ENCODE measurements around the gene KNOP1. TPM values are rescaled to one million over a fixed set of nuclear protein-coding genes. Genes with fewer than 3 reads are reported as not detected.

Gene KNOP1
- total RNA-seq, 1 donor from 2014 or later, result 46.5 TPM

DNA sequence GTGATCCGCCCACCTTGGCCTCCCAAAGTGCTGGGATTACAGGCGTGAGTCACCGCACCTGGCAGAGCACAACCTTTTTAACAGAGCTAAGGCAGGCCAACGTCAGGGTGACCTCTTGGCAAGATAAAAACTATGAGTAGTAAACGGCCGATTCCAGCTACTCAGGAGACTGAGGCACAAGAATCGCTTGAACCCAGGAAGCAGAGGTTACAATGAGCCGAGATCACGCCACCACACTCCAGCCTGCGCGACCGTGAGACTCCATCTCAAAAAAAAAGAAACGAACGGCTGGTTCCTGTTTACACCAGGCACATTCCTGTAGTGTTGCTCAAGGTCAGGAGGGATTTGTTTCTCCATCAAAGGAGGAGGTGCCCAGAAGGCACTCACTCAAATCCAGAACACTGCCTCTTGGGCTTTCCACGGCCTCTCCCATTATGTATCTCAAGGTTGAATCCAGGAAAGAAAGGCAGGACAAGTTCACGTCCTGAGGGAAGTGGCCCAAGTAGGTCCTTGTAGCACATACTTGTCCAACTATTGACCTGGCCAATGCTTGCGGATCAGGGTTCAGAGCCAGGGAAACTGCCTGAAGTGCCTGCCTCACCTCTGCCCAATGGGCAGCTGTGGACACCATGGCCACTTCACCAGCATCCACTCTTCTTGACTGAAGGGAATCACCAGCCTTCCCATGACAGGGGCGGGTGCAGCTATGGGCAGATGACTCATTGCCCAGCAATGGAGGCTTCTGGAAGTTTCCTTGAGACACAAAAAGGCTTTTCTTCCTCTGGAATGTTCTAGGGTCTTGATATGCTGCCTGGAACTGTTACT, 13.5 kb downstream of the KNOP1 start:
- no peak overlapping the region for H3K4me3 Mint-ChIP-seq
- H3K9me3 Mint-ChIP-seq, result no peaks in the 10 kb centered on the region
- no peak for TF ChIP-seq CTCF (IDR thresholded peaks at IDR 0.05; ENCODE audit: unreplicated experiment)
- no peaks in the 10 kb centered on the region for H3K27me3 Mint-ChIP-seq (ENCODE audit: low read depth)
- H3K27ac Mint-ChIP-seq, result no peak overlapping the region
- peaks cover 54% of the 10 kb centered on the region for H3K36me3 Mint-ChIP-seq
- DNase-seq (ENCODE audit: low spot score in 2 of 2, unreplicated experiment in 2 of 2), result no peak
- peaks cover 14% of the 10 kb centered on the region for H3K4me1 Mint-ChIP-seq

GRCh38 chr16:19703172-19703889, 14.7 kb downstream of the KNOP1 start:
- Mint-ChIP-seq H3K4me1 (peaks cover 16% of the 10 kb centered on the region), H3K36me3 (peaks cover 56% of the 10 kb centered on the region), H3K9me3 (no peaks in the 10 kb centered on the region), H3K27ac (no peak overlapping the region), H3K4me3 (no peak overlapping the region), H3K27me3 (ENCODE audit: low read depth) (no peaks in the 10 kb centered on the region)
- TF ChIP-seq CTCF (IDR thresholded peaks at IDR 0.05; ENCODE audit: unreplicated experiment), result no peak
- no peak for DNase-seq (ENCODE audit: low spot score in 2 of 2, unreplicated experiment in 2 of 2)

DNA sequence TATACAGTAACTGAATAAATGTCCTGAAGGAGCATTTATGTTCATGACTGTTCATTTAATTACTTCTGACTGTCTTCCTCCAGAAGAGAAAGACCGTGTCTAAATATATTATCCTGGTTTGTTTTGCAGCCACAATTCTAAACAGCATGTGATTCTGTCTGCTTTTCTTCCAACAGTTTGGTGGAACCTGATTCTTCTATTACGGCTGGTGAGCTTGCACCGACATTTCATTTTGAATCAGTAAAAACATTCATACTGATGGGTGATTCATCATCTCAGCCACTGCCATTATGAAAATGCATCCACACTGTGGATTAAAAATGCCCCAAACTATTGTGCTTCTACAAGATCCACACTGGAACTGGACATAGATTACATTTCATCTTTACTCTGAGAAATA, 16.9 kb downstream of the KNOP1 start:
- TF ChIP-seq CTCF (IDR thresholded peaks at IDR 0.05; ENCODE audit: unreplicated experiment), result no peak
- Mint-ChIP-seq H3K9me3 (no peaks in the 10 kb centered on the region), H3K4me3 (no peak overlapping the region), H3K4me1 (peaks cover 23% of the 10 kb centered on the region), H3K36me3 (peaks cover 53% of the 10 kb centered on the region), H3K27ac (peak overlapping the region; percentile 43), H3K27me3 (ENCODE audit: low read depth) (no peaks in the 10 kb centered on the region)
- no peak for DNase-seq (ENCODE audit: low spot score in 2 of 2, unreplicated experiment in 2 of 2)

- no peak for DNase-seq (ENCODE audit: low spot score in 2 of 2, unreplicated experiment in 2 of 2)
- H3K4me1 Mint-ChIP-seq, result peaks cover 24% of the 10 kb centered on the region
- no peak for TF ChIP-seq CTCF (IDR thresholded peaks at IDR 0.05; ENCODE audit: unreplicated experiment)
- H3K27me3 Mint-ChIP-seq (ENCODE audit: low read depth), result no peaks in the 10 kb centered on the region
- H3K36me3 Mint-ChIP-seq, result peaks cover 47% of the 10 kb centered on the region
- H3K4me3 Mint-ChIP-seq, result no peak overlapping the region
- H3K27ac Mint-ChIP-seq, result peak overlapping the region; percentile 83
- H3K9me3 Mint-ChIP-seq, result no peaks in the 10 kb centered on the region
Measured at GRCh38 chr16:19700319-19700781, 17.7 kb downstream of the KNOP1 start.

GRCh38 chr16:19699472-19699871, 18.6 kb downstream of the KNOP1 start:
- peaks cover 44% of the 10 kb centered on the region for H3K36me3 Mint-ChIP-seq
- H3K4me3 Mint-ChIP-seq, result no peak overlapping the region
- H3K9me3 Mint-ChIP-seq, result no peaks in the 10 kb centered on the region
- no peak for TF ChIP-seq CTCF (IDR thresholded peaks at IDR 0.05; ENCODE audit: unreplicated experiment)
- no peak for DNase-seq (ENCODE audit: low spot score in 2 of 2, unreplicated experiment in 2 of 2)
- H3K4me1 Mint-ChIP-seq, result peaks cover 24% of the 10 kb centered on the region
- no peak overlapping the region for H3K27ac Mint-ChIP-seq
- H3K27me3 Mint-ChIP-seq (ENCODE audit: low read depth), result no peaks in the 10 kb centered on the region
